Chondrocyte (in vitro differentiated cells): ENCODE measurements around the gene NPIPA1. TPM values are rescaled to one million over a fixed set of nuclear protein-coding genes. Genes with fewer than 3 reads are reported as not detected.
"Not testable (repeated sequence)": the region's sequence is repeated elsewhere in the genome, so short reads cannot be mapped to it uniquely, and the experiment has no call there.

Experiments used
- DNase-seq: peaks from one replicate; pipeline ENCODE4 v3.0.0; 2021; ENCODE audit warnings: mixed read lengths, low spot score
- H3K27ac Mint-ChIP-seq: one replicate; pipeline ENCODE4 v1.8.0; 2021; ENCODE audit warnings: mild to moderate bottlenecking, moderate library complexity, mixed read lengths; ENCODE audit not compliant: unreplicated experiment
- H3K27me3 Mint-ChIP-seq: 2 replicates; pipeline ENCODE4 v1.8.0; 2021; ENCODE audit warnings: low read depth, mixed read lengths
- H3K36me3 Mint-ChIP-seq: 2 replicates; pipeline ENCODE4 v1.8.0; 2021; ENCODE audit warnings: low read depth, mixed read lengths
- H3K4me1 Mint-ChIP-seq: 2 replicates; pipeline ENCODE4 v1.8.0; 2021; ENCODE audit warnings: low read depth, mild to moderate bottlenecking, mixed read lengths
- H3K4me3 Mint-ChIP-seq: one replicate; pipeline ENCODE4 v1.8.0; 2021; ENCODE audit warnings: mild to moderate bottlenecking, moderate library complexity, mixed read lengths; ENCODE audit not compliant: unreplicated experiment
- H3K9me3 Mint-ChIP-seq: 2 replicates; pipeline ENCODE4 v1.8.0; 2021; ENCODE audit warnings: low read depth, mixed read lengths
- total RNA-seq: library from RNA; stranded (reverse); gene quantifications from 3 replicates; pipeline ENCODE4 v1.2.1, GENCODE V29; 2021

NPIPA1 gene
- total RNA-seq, 1 donor from 2014 or later, result 143 TPM

- not testable (repeated sequence) for H3K4me3 Mint-ChIP-seq, H3K27ac Mint-ChIP-seq, H3K9me3 Mint-ChIP-seq, H3K36me3 Mint-ChIP-seq, H3K27me3 Mint-ChIP-seq, H3K4me1 Mint-ChIP-seq
- peak; percentile 98 for DNase-seq
Measured at GRCh38 chr16:14918504-14918903, 18.7 kb upstream of the NPIPA1 start.

DNA sequence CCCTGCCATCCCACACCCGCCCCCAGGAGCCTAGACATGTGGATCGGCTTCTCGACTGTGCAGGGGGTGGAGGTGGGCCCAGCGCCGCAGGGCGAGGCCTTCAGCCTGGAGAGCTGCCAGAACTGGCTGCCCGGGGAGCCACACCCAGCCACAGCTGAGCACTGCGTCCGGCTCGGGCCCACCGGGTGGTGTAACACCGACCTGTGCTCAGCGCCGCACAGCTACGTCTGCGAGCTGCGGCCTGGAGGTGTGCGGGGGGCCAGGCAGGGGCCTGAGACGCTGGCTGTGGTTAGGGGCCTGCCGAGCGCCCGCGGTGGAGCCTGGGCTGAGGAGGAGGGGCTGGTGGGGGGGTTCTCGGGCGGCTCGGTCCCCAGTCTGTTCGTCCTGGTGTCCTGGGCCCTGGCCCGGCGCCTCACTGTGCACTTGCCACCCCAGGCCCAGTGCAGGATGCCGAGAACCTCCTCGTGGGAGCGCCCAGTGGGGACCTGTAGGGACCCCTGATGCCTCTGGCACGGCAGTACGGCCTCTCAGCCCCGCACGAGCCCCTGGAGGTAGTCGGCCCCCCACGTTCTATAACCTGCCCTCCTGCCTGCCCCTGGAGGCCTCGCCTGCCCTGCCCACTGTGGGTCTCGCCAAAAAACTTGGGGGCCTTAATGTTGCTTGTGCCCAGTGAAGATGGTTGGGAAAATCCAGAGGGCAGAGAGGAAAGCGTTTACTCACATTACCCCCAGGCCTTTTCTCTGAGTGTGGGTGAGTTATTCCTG lies 17.2 kb upstream of the NPIPA1 start:
- not testable (repeated sequence) for H3K4me1 Mint-ChIP-seq, H3K36me3 Mint-ChIP-seq, H3K27ac Mint-ChIP-seq, H3K4me3 Mint-ChIP-seq, H3K9me3 Mint-ChIP-seq, H3K27me3 Mint-ChIP-seq
- peak; percentile 94 for DNase-seq

GRCh38 chr16:14922285-14922684 lies 15.0 kb upstream of the NPIPA1 start:
- peak; percentile 78 for DNase-seq
- H3K4me3 Mint-ChIP-seq, result not testable (repeated sequence)

GRCh38 chr16:14922968-14923367 lies 14.3 kb upstream of the NPIPA1 start:
- not testable (repeated sequence) for H3K36me3 Mint-ChIP-seq, H3K27ac Mint-ChIP-seq, H3K27me3 Mint-ChIP-seq, H3K9me3 Mint-ChIP-seq, H3K4me3 Mint-ChIP-seq, H3K4me1 Mint-ChIP-seq
- peak; percentile 93 for DNase-seq

More at GRCh38 chr16:14922285-14922684, 15.0 kb upstream of the NPIPA1 start:
- H3K9me3 Mint-ChIP-seq, H3K27ac Mint-ChIP-seq, H3K27me3 Mint-ChIP-seq, H3K4me1 Mint-ChIP-seq, H3K36me3 Mint-ChIP-seq: not testable (repeated sequence)

DNA sequence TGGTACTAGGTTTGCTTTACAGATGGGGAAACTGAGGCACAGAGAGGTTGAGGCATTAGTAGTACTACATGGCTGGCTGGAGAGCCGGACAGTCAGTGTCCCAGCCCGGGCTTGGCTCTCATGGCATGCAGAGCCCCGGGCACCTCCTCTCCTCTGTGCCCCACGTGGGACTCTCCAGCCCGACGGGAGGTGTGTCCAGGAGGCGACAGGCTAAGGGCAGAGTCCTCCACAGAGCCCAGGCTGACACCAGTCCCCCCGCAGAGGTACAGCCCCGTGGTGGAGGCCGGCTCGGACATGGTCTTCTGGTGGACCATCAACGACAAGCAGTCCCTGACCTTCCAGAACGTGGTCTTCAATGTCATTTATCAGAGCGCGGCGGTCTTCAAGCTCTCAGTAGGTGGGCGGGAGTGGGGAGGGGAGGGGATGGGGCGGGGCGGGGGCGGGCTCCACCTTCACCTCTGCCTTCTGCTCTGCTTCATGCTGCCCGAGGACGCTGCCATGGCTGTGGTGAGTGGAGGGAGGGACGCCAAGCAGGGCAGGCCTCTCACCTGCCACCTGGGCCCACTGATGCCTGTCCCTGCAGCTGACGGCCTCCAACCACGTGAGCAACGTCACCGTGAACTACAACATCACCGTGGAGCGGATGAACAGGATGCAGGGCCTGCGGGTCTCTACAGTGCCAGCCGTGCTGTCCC lies 13.7 kb upstream of the NPIPA1 start:
- H3K4me1 Mint-ChIP-seq, H3K9me3 Mint-ChIP-seq, H3K36me3 Mint-ChIP-seq: not testable (repeated sequence)

GRCh38 chr16:14924359-14924758 lies 12.9 kb upstream of the NPIPA1 start:
- not testable (repeated sequence) for DNase-seq, H3K4me1 Mint-ChIP-seq, H3K9me3 Mint-ChIP-seq, H3K36me3 Mint-ChIP-seq, H3K27me3 Mint-ChIP-seq, H3K27ac Mint-ChIP-seq, H3K4me3 Mint-ChIP-seq

More for the DNA sequence above, 13.7 kb upstream of the NPIPA1 start:
- not testable (repeated sequence) for H3K27ac Mint-ChIP-seq, H3K4me3 Mint-ChIP-seq, H3K27me3 Mint-ChIP-seq
- DNase-seq, result peak; percentile 93

DNA sequence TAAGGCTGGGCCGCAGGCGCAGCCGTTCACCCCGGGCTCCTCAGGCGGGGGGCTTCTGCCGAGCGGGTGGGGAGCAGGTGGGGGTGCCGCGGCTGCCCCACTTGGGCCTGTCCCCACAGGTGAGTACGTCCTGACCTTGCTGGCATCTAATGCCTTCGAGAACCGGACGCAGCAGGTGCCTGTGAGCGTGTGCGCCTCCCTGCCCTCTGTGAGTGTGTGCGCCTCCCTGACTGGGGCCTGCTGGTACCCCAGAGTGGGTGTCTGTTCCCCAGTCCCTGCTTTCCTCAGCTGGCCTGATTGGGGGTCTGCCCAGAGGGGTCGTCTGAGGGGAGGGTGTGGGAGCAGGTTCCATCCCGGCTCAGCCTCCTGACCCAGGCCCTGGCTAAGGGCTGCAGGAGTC lies 12.3 kb upstream of the NPIPA1 start:
- not testable (repeated sequence) for H3K27ac Mint-ChIP-seq, DNase-seq, H3K4me1 Mint-ChIP-seq, H3K4me3 Mint-ChIP-seq, H3K27me3 Mint-ChIP-seq, H3K9me3 Mint-ChIP-seq, H3K36me3 Mint-ChIP-seq

DNA sequence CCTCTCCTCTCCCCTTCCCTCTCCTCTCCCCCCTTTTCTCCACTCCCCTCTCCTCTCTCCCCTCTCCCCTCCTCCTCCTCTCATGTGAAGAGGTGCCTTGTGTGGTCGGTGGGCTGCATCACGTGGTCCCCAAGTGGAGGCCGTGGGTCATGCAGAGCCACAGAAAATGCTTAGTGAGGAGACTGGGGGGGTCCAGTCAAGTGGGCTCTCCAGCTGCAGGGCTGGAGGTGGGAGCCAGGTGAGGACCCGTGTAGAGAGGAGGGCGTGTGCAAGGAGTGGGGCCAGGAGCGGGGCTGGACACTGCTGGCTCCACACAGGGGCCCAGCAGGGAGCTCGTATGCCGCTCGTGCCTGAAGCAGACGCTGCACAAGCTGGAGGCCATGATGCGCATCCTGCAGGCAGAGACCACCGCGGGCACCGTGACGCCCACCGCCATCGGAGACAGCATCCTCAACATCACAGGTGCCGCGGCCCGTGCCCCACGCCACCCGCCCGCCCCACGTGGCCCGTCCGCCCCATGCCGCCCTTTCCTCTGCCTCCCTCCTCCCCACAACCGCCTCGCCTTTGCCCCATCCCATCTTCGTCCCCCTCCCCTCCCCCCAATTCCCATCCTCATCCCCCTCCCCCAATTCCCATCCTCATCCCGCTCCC lies 9.1 kb upstream of the NPIPA1 start:
- not testable (repeated sequence) for H3K27me3 Mint-ChIP-seq, H3K4me3 Mint-ChIP-seq, H3K9me3 Mint-ChIP-seq, H3K4me1 Mint-ChIP-seq, H3K36me3 Mint-ChIP-seq
- peak overlapping the region; percentile 12 for H3K27ac Mint-ChIP-seq
- peak; percentile 94 for DNase-seq

GRCh38 chr16:14929176-14929575 lies 8.1 kb upstream of the NPIPA1 start:
- not testable (repeated sequence) for H3K27ac Mint-ChIP-seq, H3K36me3 Mint-ChIP-seq, H3K27me3 Mint-ChIP-seq, H3K9me3 Mint-ChIP-seq, H3K4me1 Mint-ChIP-seq, H3K4me3 Mint-ChIP-seq
- DNase-seq, result peak; percentile 61

DNA sequence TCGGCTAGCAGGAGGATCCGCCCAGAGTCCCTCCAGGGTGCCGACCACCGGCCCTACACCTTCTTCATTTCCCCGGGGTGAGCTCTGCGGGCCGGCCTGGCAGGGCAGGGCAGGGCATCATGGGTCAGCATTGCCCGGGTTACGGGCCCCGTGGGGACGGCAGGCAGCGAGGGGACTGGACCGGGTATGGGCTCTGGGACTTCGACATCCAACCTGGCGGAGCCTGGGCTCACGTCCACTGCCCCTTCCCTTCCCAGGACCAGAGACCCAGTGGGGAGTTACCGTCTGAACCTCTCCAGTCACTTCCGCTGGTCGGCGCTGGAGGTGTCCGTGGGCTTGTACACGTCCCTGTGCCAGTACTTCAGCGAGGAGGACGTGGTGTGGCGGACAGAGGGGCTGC lies 7.0 kb upstream of the NPIPA1 start:
- not testable (repeated sequence) for H3K27ac Mint-ChIP-seq, H3K4me1 Mint-ChIP-seq, H3K4me3 Mint-ChIP-seq, H3K36me3 Mint-ChIP-seq, H3K9me3 Mint-ChIP-seq, H3K27me3 Mint-ChIP-seq
- peak; percentile 60 for DNase-seq

- not testable (repeated sequence) for H3K4me3 Mint-ChIP-seq, H3K4me1 Mint-ChIP-seq, DNase-seq, H3K27ac Mint-ChIP-seq, H3K9me3 Mint-ChIP-seq, H3K27me3 Mint-ChIP-seq, H3K36me3 Mint-ChIP-seq
Measured at GRCh38 chr16:14930971-14931370, 6.3 kb upstream of the NPIPA1 start.

GRCh38 chr16:14932581-14933375 lies 4.5 kb upstream of the NPIPA1 start:
- H3K4me3 Mint-ChIP-seq, H3K9me3 Mint-ChIP-seq, H3K27ac Mint-ChIP-seq, H3K27me3 Mint-ChIP-seq, H3K36me3 Mint-ChIP-seq, H3K4me1 Mint-ChIP-seq: not testable (repeated sequence)
- DNase-seq, result peak; percentile 73
